Measurements from ENCODE around the gene REXO4. TPM values are rescaled to one million over a fixed set of nuclear protein-coding genes. Genes with fewer than 3 reads are reported as not detected.

REXO4 gene
- total and polyA plus RNA-seq, 2 of the 13 experiments (the other 11 are each of a cell fraction or from before 2014, with no cell fraction given), result 18.5 to 30.4 TPM

GRCh38 chr9:133375724-133376654 lies 41.8 kb downstream of the REXO4 start, which contains the start of the genes STKLD1 and SURF4 (continued):
- TF ChIP-seq CBFB (CRISPR knock-in tag; IDR thresholded peaks at IDR 0.05) (peak; percentile 63; the same call in 1 of the 2 replicates), MED8 (CRISPR knock-in tag; IDR thresholded peaks at IDR 0.05; ENCODE audit: insufficient replicate concordance) (no peak), ZNF619 (CRISPR knock-in tag; IDR thresholded peaks at IDR 0.05) (0 out of 2 replicates have a peak, but pooled peaks have one; percentile 43), RFX1 (IDR thresholded peaks at IDR 0.05) (no peak), TSC22D2 (CRISPR knock-in tag; IDR thresholded peaks at IDR 0.05; ENCODE audit: borderline replicate concordance) (no peak; the same call in 1 of the 2 replicates), ZNF280D (CRISPR knock-in tag; IDR thresholded peaks at IDR 0.05) (no peak), HNF1A (IDR thresholded peaks at IDR 0.05; ENCODE audit: low read depth) (no peak), HNF1A (CRISPR knock-in tag; IDR thresholded peaks at IDR 0.05; ENCODE audit: borderline replicate concordance) (peak; percentile 14), ZBTB2 (CRISPR knock-in tag; IDR thresholded peaks at IDR 0.05; ENCODE audit: low read depth) (peak; percentile 81), MAF1 (CRISPR knock-in tag; IDR thresholded peaks at IDR 0.05; ENCODE audit: borderline replicate concordance) (0 out of 2 replicates have a peak, but pooled peaks have one; percentile 16), YEATS4 (CRISPR knock-in tag; IDR thresholded peaks at IDR 0.05; ENCODE audit: borderline replicate concordance) (peak; percentile 95), NFAT5 (CRISPR knock-in tag; IDR thresholded peaks at IDR 0.05) (peak; percentile 77; the same call in 1 of the 2 replicates)
